Inflammatory macrophage (primary cell): ENCODE measurements around the gene PARN.
A peak's percentile ranks its signal among the peaks of the same experiment; 100 is the strongest.
"Not testable (repeated sequence)": the region's sequence is repeated elsewhere in the genome, so short reads cannot be mapped to it uniquely, and the experiment has no call there.

ENCODE experiments used
- DNase-seq, 2 donors: peaks; one replicate each; pipeline ENCODE4 v3.0.0-alpha.2; 2020 to 2022

PARN gene

GRCh38 chr16:14630620-14631330, 715 bp upstream of the PARN start:
- not testable (repeated sequence) for DNase-seq

- no peak for DNase-seq
These were observed 495 bp downstream of the PARN start for GRCh38 chr16:14629612-14629918.

GRCh38 chr16:14628806-14629611, 1.1 kb downstream of the PARN start:
- no peak for DNase-seq

GRCh38 chr16:14627078-14627477, 3.0 kb downstream of the PARN start:
- no peak for DNase-seq

GRCh38 chr16:14618566-14618965, 11.5 kb downstream of the PARN start:
- DNase-seq, result no peak

- DNase-seq, result no peak
These were observed 13.8 kb downstream of the PARN start for GRCh38 chr16:14616280-14616679.

- no peak for DNase-seq
These were observed 16.1 kb downstream of the PARN start for GRCh38 chr16:14613991-14614390.

- DNase-seq, result no peak
These were observed 18.4 kb downstream of the PARN start for GRCh38 chr16:14611660-14612059.

- DNase-seq, result no peak
These were observed 20.3 kb downstream of the PARN start for GRCh38 chr16:14609716-14610115.

GRCh38 chr16:14608604-14609003, 21.5 kb downstream of the PARN start:
- no peak for DNase-seq

- no peak for DNase-seq
These were observed 21.9 kb downstream of the PARN start for GRCh38 chr16:14608111-14608566.

- no peak for DNase-seq
These were observed 24.0 kb downstream of the PARN start for GRCh38 chr16:14606102-14606501.

- no peak for DNase-seq
These were observed 27.6 kb downstream of the PARN start for GRCh38 chr16:14602443-14602963.

- DNase-seq, result peak in 1 of 2 donors; percentile 1
These were observed 29.9 kb downstream of the PARN start for GRCh38 chr16:14600164-14600563.

GRCh38 chr16:14586637-14587305, 43.3 kb downstream of the PARN start:
- DNase-seq, result no peak

GRCh38 chr16:14585287-14585686, 44.8 kb downstream of the PARN start:
- no peak for DNase-seq

- not testable (repeated sequence) for DNase-seq
These were observed 49.1 kb downstream of the PARN start for GRCh38 chr16:14580926-14581325.

- no peak for DNase-seq
These were observed 50.8 kb downstream of the PARN start for GRCh38 chr16:14579266-14579665.

GRCh38 chr16:14576532-14576931, 53.5 kb downstream of the PARN start:
- no peak for DNase-seq

- DNase-seq, result no peak
These were observed 54.0 kb downstream of the PARN start for GRCh38 chr16:14576069-14576468.

GRCh38 chr16:14574698-14575415, 55.2 kb downstream of the PARN start:
- not testable (repeated sequence) for DNase-seq

GRCh38 chr16:14572535-14572934, 57.5 kb downstream of the PARN start:
- no peak for DNase-seq

- DNase-seq, result no peak
These were observed 60.8 kb downstream of the PARN start for GRCh38 chr16:14569213-14569612.
